IMR-90 (cell line): Measurements from ENCODE around the gene RUBCN. TPM values are rescaled to one million over a fixed set of nuclear protein-coding genes. Genes with fewer than 3 reads are reported as not detected.

Source experiments
- ATAC-seq: fragments of 200-7000 bp; cut with Tn5 transposase; 2 replicates; pipeline ENCODE4 v1.9.1; 2020; ENCODE audit warnings: low read depth, mild to moderate bottlenecking, moderate library complexity
- BruUV-seq: library from RNA; stranded (reverse); fragments of 400-500 nt; replicated peaks from 2 replicates; lab custom pipeline; 2021; lab: Mats Ljungman, UMichigan
- CTCF ChIA-PET: fragments of 300-600 bp; formaldehyde crosslinking; extraction: SDS; loops from one replicate; lab custom pipeline; 2021; ENCODE audit warnings: antibody characterized with exemption; lab: Yijun Ruan, JAX
- POLR2A ChIA-PET: fragments of 300-600 bp; sonication (Branson Sonifier 250); formaldehyde crosslinking; loops from one replicate; lab custom pipeline; 2022; ENCODE audit warnings: antibody characterized with exemption; ENCODE audit not compliant: unreplicated experiment; lab: Charles Lee
- DNase-seq: peaks from one replicate; pipeline ENCODE4 v3.0.0; 2013
- H2AFZ ChIP-seq: replicated peaks from 2 replicates; pipeline ENCODE3; 2013; ENCODE audit warnings: low read length, mild to moderate bottlenecking; ENCODE audit not compliant: poor library complexity
- H2AK5ac ChIP-seq: 2 replicates; pipeline ENCODE4 v1.6.1; 2013; ENCODE audit warnings: low read depth, low read length, inconsistent platforms
- H2AK9ac ChIP-seq: replicated peaks from 2 replicates; pipeline ENCODE3; 2013; ENCODE audit warnings: mild to moderate bottlenecking, low read depth, low read length, moderate library complexity; ENCODE audit not compliant: poor library complexity
- H2BK120ac ChIP-seq: 2 replicates; pipeline ENCODE4 v1.6.1; 2013; ENCODE audit warnings: low read depth, low read length, inconsistent platforms
- H2BK15ac ChIP-seq: 3 replicates; pipeline ENCODE4 v1.6.1; 2013; ENCODE audit warnings: low read depth, low read length, inconsistent platforms
- H2BK20ac ChIP-seq: 2 replicates; pipeline ENCODE4 v1.6.1; 2013; ENCODE audit warnings: low read depth, mild to moderate bottlenecking, inconsistent platforms, low read length, moderate library complexity
- H2BK5ac ChIP-seq: 2 replicates; pipeline ENCODE4 v1.6.1; 2013; ENCODE audit warnings: mild to moderate bottlenecking, low read depth, low read length, inconsistent platforms; ENCODE audit not compliant: poor library complexity, severe bottlenecking
- H3K14ac ChIP-seq: replicated peaks from 2 replicates; pipeline ENCODE4 v1.6.1; 2013; ENCODE audit warnings: low read depth, low read length, inconsistent platforms
- H3K18ac ChIP-seq: 2 replicates; pipeline ENCODE4 v1.6.1; 2013; ENCODE audit warnings: low read depth, low read length, control low read depth
- H3K23ac ChIP-seq: 2 replicates; pipeline ENCODE4 v1.6.1; 2013; ENCODE audit warnings: low read depth, low read length, inconsistent platforms
- H3K27ac ChIP-seq: 2 replicates; pipeline ENCODE4 v1.5.1; 2013; ENCODE audit warnings: mild to moderate bottlenecking, control low read depth, low read length; ENCODE audit not compliant: insufficient read depth
- H3K27me3 ChIP-seq: 2 replicates; pipeline ENCODE4 v1.6.1; 2013; ENCODE audit warnings: low read length; ENCODE audit not compliant: control insufficient read depth, insufficient read depth
- H3K36me3 ChIP-seq: 2 replicates; pipeline ENCODE4 v1.6.1; 2013; ENCODE audit warnings: low read length, mixed read lengths; ENCODE audit not compliant: control insufficient read depth, insufficient read depth
- H3K4ac ChIP-seq: 2 replicates; pipeline ENCODE4 v1.6.1; 2013; ENCODE audit warnings: low read depth, low read length, inconsistent platforms
- H3K4me1 ChIP-seq: 2 replicates; pipeline ENCODE4 v1.6.1; 2013; ENCODE audit warnings: low read length, mixed read lengths; ENCODE audit not compliant: control insufficient read depth, insufficient read depth
- H3K4me2 ChIP-seq: 2 replicates; pipeline ENCODE4 v1.6.1; 2013; ENCODE audit warnings: low read depth, mild to moderate bottlenecking, control low read depth, low read length, moderate library complexity
- H3K4me3 ChIP-seq: 2 replicates; pipeline ENCODE4 v1.5.1; 2013; ENCODE audit warnings: low read depth, mild to moderate bottlenecking, control low read depth, low read length, moderate library complexity; ENCODE audit not compliant: insufficient read depth
- H3K56ac ChIP-seq: 2 replicates; pipeline ENCODE4 v1.6.1; 2013; ENCODE audit warnings: low read length, inconsistent platforms; ENCODE audit not compliant: insufficient read depth; ENCODE audit errors: extremely low read depth
- H3K79me1 ChIP-seq, 2 experiments: 2 replicates each; pipeline ENCODE4 v1.6.1; 2013; ENCODE audit warnings: low read length in 2 of 2, inconsistent platforms in 1 of 2, low read depth in 1 of 2
- H3K9ac ChIP-seq: 2 replicates; pipeline ENCODE4 v1.6.1; 2013; ENCODE audit warnings: low read depth, low read length, control low read depth
- H3K9me1 ChIP-seq: 2 replicates; pipeline ENCODE4 v1.6.1; 2013; ENCODE audit warnings: low read length, inconsistent platforms; ENCODE audit not compliant: insufficient read depth
- H3K9me3 ChIP-seq: 2 replicates; pipeline ENCODE4 v1.6.1; 2013; ENCODE audit warnings: low read length; ENCODE audit not compliant: control insufficient read depth, insufficient read depth
- H4K20me1 ChIP-seq: 2 replicates; pipeline ENCODE4 v1.6.1; 2013; ENCODE audit warnings: low read length, inconsistent platforms; ENCODE audit not compliant: insufficient read depth
- H4K5ac ChIP-seq: 2 replicates; pipeline ENCODE4 v1.6.1; 2013; ENCODE audit warnings: mild to moderate bottlenecking, low read depth, low read length, control low read depth
- H4K8ac ChIP-seq, 2 experiments: 2 replicates each; pipeline ENCODE4 v1.6.1; 2013; ENCODE audit warnings: low read depth in 2 of 2, low read length in 2 of 2, control low read depth in 1 of 2, inconsistent platforms in 1 of 2
- H4K91ac ChIP-seq: 2 replicates; pipeline ENCODE4 v1.6.1; 2013; ENCODE audit warnings: low read depth, low read length, inconsistent platforms; ENCODE audit not compliant: insufficient read depth
- BHLHE40 ChIP-seq: fragments of 150-350 bp; IDR thresholded peaks from 2 replicates; pipeline ENCODE4 v1.6.1; 2016; ENCODE audit warnings: mild to moderate bottlenecking, low read depth, low read length
- CEBPB ChIP-seq: IDR thresholded peaks from 2 replicates; pipeline ENCODE4 v1.6.1; 2012; ENCODE audit warnings: low read depth, low read length, improper control_type of control experiment
- CHD1 ChIP-seq: IDR thresholded peaks from 2 replicates; pipeline ENCODE4 v1.6.1; 2012; ENCODE audit warnings: low read depth, low read length, improper control_type of control experiment
- FOS ChIP-seq: fragments of 150-350 bp; IDR thresholded peaks from 2 replicates; pipeline ENCODE4 v1.6.1; 2016; ENCODE audit warnings: low read depth, low read length
- MAFK ChIP-seq: IDR thresholded peaks from 2 replicates; pipeline ENCODE4 v1.6.1; 2012; ENCODE audit warnings: low read depth, low read length, improper control_type of control experiment
- MAZ ChIP-seq: IDR thresholded peaks from 2 replicates; pipeline ENCODE4 v1.6.1; 2012; ENCODE audit warnings: low read depth, mild to moderate bottlenecking, low read length, improper control_type of control experiment, moderate library complexity, borderline replicate concordance
- MXI1 ChIP-seq: IDR thresholded peaks from 2 replicates; pipeline ENCODE4 v1.6.1; 2012; ENCODE audit warnings: low read depth, mild to moderate bottlenecking, low read length, moderate library complexity, borderline replicate concordance
- NFE2L2 ChIP-seq: fragments of 150-350 bp; IDR thresholded peaks from 2 replicates; pipeline ENCODE4 v1.6.1; 2016; ENCODE audit warnings: low read depth, mild to moderate bottlenecking, low read length
- POLR2A ChIP-seq: IDR thresholded peaks from 2 replicates; pipeline ENCODE4 v1.6.1; 2012; ENCODE audit warnings: mild to moderate bottlenecking, low read depth, low read length
- RAD21 ChIP-seq: IDR thresholded peaks from 2 replicates; pipeline ENCODE4 v1.6.1; 2012; ENCODE audit warnings: low read length, improper control_type of control experiment
- RCOR1 ChIP-seq: IDR thresholded peaks from 2 replicates; pipeline ENCODE4 v1.6.1; 2012; ENCODE audit warnings: mild to moderate bottlenecking, low read length, improper control_type of control experiment; ENCODE audit not compliant: insufficient replicate concordance
- RFX5 ChIP-seq: IDR thresholded peaks from 2 replicates; pipeline ENCODE4 v1.8.0; 2012; ENCODE audit warnings: low read depth, mild to moderate bottlenecking, low read length, moderate library complexity
- SMC3 ChIP-seq: fragments of 150-350 bp; IDR thresholded peaks from 2 replicates; pipeline ENCODE4 v1.6.1; 2016; ENCODE audit warnings: low read depth, mild to moderate bottlenecking, antibody characterized with exemption, low read length, moderate library complexity
- USF2 ChIP-seq: fragments of 150-350 bp; IDR thresholded peaks from 2 replicates; pipeline ENCODE4 v1.6.1; 2017; ENCODE audit warnings: mild to moderate bottlenecking, antibody characterized with exemption, low read length, low read depth
- WGBS, 2 experiments: methylation state at CpG; one replicate each; pipeline versions ENCODE4 v1.1.5 to v1.1.7; 2013; ENCODE audit warnings: missing lambda C conversion rate in 2 of 2; ENCODE audit not compliant: insufficient read length in 1 of 2; ENCODE audit errors: extremely low coverage in 2 of 2; 5-methylcytosine and 5-hydroxymethylcytosine counted together
- dilution Hi-C: fragments of 300-500 bp; cut with HindIII; formaldehyde crosslinking; loops from one replicate; pipeline ENCODE4 v1.14.3; 2018; ENCODE audit warnings: low sequenced_read_pairs; ENCODE audit not compliant: unreplicated experiment
- in situ Hi-C: fragments of 300-500 bp; cut with MboI; formaldehyde crosslinking; loops from 3 replicates; pipeline ENCODE4 v1.14.3; 2019; ENCODE audit warnings: low sequenced_read_pairs, inconsistent platforms, mixed read lengths
- intact Hi-C: fragments of 100-400 bp; cut with micrococcal nuclease; formaldehyde crosslinking; loops from 2 replicates; pipeline ENCODE4 v1.10.0; 2022
- polyA plus RNA-seq, 3 experiments: library from polyadenylated mRNA; depleted of rRNA; stranded (reverse); fragments of >200 nt; gene quantifications; 2 replicates each; pipeline ENCODE4 v1.2.3, GENCODE V29; 2012; ENCODE audit warnings: low replicate concordance in 1 of 3
- total RNA-seq: library from RNA; depleted of rRNA; stranded (reverse); fragments of >200 nt; gene quantifications from 2 replicates; pipeline ENCODE4 v1.2.3, GENCODE V29; 2012
- TF ChIP-seq, protein P1 (sequence below): conservative IDR thresholded peaks from 2 replicates; pipeline ENCODE4 v1.5.1; 2012; ENCODE audit warnings: mild to moderate bottlenecking, low read depth, low read length, improper control_type of control experiment

The RUBCN gene
- total and polyA plus RNA-seq, 2 of the 4 experiments (the other 2 are of a cell fraction): 10.8 to 12.6 TPM

DNA sequence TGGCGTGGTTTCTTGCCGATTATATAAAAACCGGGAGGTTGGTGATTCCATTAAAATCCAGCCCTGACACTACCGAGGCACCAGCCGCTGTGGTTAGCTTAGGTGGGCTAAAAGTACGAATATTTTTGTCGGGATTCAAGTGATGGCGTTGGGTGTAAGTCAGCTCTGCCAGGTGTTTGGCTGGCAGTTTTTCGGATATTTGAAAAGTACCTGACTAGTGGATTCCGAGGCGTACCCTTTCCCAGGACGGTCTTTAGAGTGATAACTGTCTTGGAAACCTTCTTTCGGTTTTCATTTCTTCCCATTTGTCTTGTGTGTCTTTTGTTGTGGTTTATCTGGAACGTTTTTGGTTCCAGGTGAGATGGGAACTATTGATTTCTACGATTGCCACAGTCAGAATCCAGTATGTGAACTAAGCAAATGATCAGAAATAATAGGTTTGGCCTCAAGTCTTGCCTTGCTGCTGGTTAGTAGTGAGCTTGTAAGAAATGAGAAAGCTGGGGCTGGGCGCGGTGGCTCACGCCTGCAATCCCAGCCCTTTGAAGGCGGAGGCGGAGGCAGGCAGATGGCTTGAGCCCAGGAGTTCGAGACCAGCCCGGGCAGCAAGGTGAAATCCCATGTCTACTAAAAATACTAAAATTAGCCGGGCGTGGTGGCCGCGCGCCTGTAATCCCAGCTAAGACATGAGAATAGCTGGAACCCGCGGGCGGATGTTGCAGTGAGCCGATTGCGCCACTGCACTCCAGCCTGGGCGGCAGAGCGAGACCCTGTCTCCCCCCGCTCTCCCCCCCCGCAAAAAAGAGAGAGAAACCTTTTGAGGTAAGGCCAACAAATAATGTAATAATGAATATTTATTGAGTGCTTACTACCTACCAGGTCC, 14.4 kb upstream of the RUBCN start:
- Histone ChIP-seq H4K8ac (peak overlapping the region in 1 of 2 experiments; percentile 33; a peak in 2 of 4 replicates), H3K23ac (peak overlapping the region; percentile 92), H3K4me2 (peak overlapping the region; percentile 93), H2BK15ac (0 out of 3 replicates have a peak overlapping the region, but pooled peaks have one; percentile 37), H3K27ac (peak overlapping the region; percentile 94), H3K9me3 (no peaks in the 10 kb centered on the region), H3K36me3 (no peaks in the 10 kb centered on the region), H4K5ac (no peak overlapping the region), H4K91ac (peak overlapping the region; percentile 66), H2AK9ac (peak overlapping the region; percentile 93), H3K14ac (peak overlapping the region; percentile 81), H3K4me1 (peaks cover 4% of the 10 kb centered on the region), H3K18ac (no peak overlapping the region), H3K9me1 (peaks cover 6% of the 10 kb centered on the region; the same call in 1 of the 2 replicates), H3K56ac (peak overlapping the region; percentile 73; the same call in 1 of the 2 replicates), H2BK5ac (peak overlapping the region; percentile 91), H2BK120ac (peak overlapping the region; percentile 14; the same call in 1 of the 2 replicates), H3K4ac (peak overlapping the region; percentile 77), H3K9ac (peak overlapping the region; percentile 69), H2AFZ (peak overlapping the region; percentile 100), H4K20me1 (peaks cover 55% of the 10 kb centered on the region), H2AK5ac (peak overlapping the region; percentile 65; the same call in 1 of the 2 replicates), H3K79me1 (peaks cover 7 to 28% of the 10 kb centered on the region in 2 experiments; a peak in 3 of 4 replicates), H3K4me3 (peak overlapping the region; percentile 89), H3K27me3 (no peaks in the 10 kb centered on the region), H2BK20ac (no peak overlapping the region)
- dilution Hi-C loops (no loop called here), in situ Hi-C loops (no loop called here), intact Hi-C loops (no loop called here)
- WGBS, 2 experiments: 6% methylated on average over 3 of the region's 36 CpGs; no CpG with 5 or more reads in 1 of the 2 experiments
- ATAC-seq (no peak), DNase-seq (peak; percentile 43)
- BruUV-seq: no TSS peak
- ChIA-PET CTCF (interaction anchor here (1.2 kb wide), 1 partner anchor 97 kb away, joined by 3 read pairs; no protein-coding TSS in a partner anchor), POLR2A (no interaction called here)
- no peak for TF ChIP-seq NFE2L2
- TF ChIP-seq, protein P1, sequence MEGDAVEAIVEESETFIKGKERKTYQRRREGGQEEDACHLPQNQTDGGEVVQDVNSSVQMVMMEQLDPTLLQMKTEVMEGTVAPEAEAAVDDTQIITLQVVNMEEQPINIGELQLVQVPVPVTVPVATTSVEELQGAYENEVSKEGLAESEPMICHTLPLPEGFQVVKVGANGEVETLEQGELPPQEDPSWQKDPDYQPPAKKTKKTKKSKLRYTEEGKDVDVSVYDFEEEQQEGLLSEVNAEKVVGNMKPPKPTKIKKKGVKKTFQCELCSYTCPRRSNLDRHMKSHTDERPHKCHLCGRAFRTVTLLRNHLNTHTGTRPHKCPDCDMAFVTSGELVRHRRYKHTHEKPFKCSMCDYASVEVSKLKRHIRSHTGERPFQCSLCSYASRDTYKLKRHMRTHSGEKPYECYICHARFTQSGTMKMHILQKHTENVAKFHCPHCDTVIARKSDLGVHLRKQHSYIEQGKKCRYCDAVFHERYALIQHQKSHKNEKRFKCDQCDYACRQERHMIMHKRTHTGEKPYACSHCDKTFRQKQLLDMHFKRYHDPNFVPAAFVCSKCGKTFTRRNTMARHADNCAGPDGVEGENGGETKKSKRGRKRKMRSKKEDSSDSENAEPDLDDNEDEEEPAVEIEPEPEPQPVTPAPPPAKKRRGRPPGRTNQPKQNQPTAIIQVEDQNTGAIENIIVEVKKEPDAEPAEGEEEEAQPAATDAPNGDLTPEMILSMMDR: no peak
- no peak for TF ChIP-seq BHLHE40
- peak; percentile 73 for TF ChIP-seq CEBPB
- no peak for TF ChIP-seq CHD1
- TF ChIP-seq POLR2A: peak; percentile 15; the same call in 1 of the 2 replicates
- no peak for TF ChIP-seq RAD21
- no peak for TF ChIP-seq MAFK
- no peak for TF ChIP-seq RCOR1
- no peak for TF ChIP-seq SMC3
- 0 out of 2 replicates have a peak, but pooled peaks have one; percentile 36 for TF ChIP-seq MAZ
- TF ChIP-seq FOS: no peak
- no peak for TF ChIP-seq USF2
- TF ChIP-seq RFX5: no peak
- 0 out of 2 replicates have a peak, but pooled peaks have one; percentile 25 for TF ChIP-seq MXI1
